RKO (cell line): Measurements from ENCODE around the gene HCK.
"Not testable (repeated sequence)": the region's sequence is repeated elsewhere in the genome, so short reads cannot be mapped to it uniquely, and the experiment has no call there.

ENCODE experiments used
- DNase-seq: peaks from one replicate; pipeline ENCODE4 v3.0.0-alpha.2; 2016; ENCODE audit warnings: low spot score

Gene HCK

DNA sequence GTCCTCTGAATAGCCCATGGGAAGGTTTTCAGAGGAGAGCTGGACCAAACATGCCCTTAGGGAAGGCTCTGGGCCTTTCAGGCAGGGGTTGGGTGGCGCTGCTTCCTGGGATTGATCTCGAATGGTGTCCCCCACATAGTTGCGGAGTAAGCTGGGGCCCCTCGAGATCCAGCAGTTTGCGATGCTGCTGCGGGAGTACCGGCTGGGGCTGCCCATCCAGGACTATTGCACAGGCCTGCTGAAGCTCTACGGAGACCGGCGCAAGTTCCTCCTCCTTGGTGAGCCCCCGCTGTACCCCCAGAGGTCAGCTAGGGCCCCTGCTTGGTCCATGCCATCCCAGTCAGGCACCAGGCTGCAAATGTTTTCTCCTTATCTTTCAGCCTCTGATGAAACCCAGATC lies 22.5 kb upstream of the HCK start:
- no peak for DNase-seq

GRCh38 chr20:32031007-32031958 lies 20.8 kb upstream of the HCK start:
- DNase-seq: peak; percentile 88

- no peak for DNase-seq
Observed at GRCh38 chr20:32033316-32033715, 18.7 kb upstream of the HCK start.

DNA sequence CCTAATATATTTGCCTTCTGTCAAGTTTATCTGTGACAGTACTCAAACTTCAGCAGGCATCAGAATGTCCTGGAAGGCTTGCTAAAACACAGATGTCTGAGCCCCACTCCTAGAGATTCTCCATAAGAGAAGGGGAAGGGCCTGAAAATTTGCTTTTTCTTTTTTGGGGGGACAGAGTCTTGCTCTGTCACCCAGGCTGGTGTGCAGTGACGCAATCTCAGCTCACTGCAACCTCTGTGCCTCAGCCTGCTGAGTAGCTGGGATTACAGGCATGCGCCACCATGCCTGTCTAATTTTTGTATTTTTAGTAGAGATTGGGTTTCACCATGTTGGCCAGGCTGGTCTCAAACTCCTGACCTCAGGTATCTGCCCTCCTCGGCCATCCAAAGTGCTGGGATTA lies 18.3 kb upstream of the HCK start:
- DNase-seq: not testable (repeated sequence)

DNA sequence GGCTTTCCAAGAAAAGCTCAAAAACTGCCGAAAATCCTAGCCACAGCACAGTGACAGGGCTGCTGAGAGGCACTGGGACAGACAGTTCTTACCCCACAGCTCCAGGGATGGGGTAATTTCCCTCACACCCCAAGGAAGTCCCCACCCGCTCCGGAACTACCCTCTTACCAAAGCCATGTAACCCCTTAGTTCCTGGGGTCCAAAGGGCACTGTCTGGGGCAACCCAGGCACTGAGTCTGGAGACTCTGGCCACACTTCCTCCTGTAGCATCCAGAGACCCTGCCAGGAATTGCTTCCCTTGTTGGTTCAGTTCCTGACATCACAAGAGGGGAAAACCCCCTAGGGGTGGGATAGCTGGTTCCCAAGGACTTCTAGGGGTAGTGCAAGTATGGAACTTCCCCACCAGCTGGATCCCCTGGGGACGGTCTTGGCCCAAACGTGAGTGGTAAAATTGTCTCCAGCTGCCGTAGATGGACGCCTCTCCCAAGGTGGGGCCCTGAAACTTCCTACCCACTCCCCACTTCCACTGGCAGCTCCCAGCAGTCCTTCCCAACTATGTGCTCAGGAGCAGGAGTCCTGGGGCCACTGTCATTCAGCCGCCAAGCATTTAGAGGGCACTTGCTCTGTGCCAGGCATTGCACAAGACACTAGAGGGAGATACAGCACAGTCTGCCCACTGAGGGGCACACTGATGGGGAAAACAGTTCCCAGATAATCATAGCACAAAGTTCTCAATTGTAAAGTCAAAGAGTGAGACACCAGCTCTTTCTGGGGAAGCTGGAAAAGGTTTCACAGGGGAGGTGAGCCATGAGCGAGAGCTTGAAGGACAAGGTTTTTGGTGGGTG lies 17.2 kb upstream of the HCK start:
- no peak for DNase-seq

GRCh38 chr20:32035426-32035779 lies 16.6 kb upstream of the HCK start:
- DNase-seq: no peak

DNA sequence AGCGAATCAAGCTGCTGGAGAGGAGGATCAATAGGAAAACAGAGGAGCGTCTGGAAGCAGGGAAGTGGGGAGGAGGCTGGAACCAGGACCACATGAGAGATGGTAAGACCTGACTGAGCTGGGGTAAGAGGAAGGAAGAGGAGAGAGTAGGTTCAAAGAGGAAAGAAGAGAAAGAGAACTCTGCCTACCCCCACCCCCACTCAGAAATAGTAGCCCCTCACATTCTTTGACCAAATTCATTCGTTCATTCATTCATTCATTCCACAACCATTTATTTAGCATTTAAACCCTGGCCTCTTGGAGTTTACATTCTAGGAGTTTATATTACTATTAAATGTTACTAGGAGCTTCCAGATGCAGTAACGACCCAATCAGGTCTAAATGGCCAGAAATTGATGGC lies 15.8 kb upstream of the HCK start:
- no peak for DNase-seq

- DNase-seq: no peak
Observed at GRCh38 chr20:32036716-32037485, 15.1 kb upstream of the HCK start.

- DNase-seq: no peak
Observed at GRCh38 chr20:32037929-32038328, 14.1 kb upstream of the HCK start.

DNA sequence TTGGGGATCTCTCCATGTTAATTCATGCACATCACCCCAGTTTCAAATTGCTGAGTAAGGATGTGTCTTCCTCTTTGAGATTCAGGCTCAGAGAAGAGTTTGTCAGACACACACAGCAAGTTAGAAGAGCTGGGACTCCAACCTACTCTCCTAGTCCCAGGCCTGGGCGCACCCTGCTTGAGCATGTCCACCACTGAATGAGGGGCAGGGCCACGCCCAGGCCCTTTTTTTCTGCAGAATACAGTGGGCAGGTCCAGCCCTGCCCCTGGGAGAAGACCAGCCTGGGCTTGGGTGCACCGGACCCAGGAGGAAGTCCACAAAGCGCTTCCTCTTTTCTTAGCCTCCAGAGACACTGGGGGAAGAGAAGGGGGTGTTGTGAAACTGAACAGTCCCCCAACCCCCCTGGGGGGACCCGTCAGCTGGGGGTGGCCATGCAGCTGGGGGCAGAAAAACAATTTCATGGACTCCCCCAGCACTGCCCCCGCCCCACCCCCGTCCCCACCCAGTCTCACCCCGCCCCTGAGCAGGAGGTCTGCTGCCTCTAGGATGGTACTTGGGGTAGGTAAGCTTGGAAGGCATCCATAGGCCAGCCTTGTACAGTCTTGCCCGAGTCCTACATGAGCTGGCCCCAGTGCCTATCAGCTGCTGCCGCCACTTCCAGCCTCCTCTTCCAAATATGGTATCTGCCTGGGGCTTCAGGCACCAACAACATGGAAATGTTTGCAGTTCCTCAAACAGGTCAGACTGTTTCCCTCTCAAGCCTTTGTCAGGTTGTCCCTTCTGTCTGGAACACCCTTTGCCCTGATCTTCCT lies 11.7 kb upstream of the HCK start:
- DNase-seq: no peak

DNA sequence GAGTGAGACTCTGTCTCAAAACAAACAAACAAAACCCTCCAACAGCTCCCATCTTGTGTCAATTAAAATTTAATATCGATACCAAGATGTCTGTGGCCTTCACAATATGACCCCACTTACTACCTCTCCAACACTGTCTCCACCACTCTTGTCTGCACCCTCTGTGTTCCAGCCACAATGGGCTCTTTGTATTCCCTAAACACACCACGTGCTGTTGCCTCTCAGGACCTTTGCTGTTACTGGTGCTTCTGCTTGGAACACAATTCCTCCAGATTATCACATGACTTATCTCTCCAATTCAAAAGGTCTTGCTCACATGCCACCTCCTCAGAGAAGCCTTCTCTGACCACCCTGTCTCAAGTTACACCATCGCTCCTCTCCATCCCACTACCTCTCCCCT lies 6.0 kb upstream of the HCK start:
- DNase-seq: no peak

GRCh38 chr20:32050324-32050841 lies 1.7 kb upstream of the HCK start:
- DNase-seq: no peak

GRCh38 chr20:32050851-32051556 lies 1.0 kb upstream of the HCK start:
- no peak for DNase-seq

DNA sequence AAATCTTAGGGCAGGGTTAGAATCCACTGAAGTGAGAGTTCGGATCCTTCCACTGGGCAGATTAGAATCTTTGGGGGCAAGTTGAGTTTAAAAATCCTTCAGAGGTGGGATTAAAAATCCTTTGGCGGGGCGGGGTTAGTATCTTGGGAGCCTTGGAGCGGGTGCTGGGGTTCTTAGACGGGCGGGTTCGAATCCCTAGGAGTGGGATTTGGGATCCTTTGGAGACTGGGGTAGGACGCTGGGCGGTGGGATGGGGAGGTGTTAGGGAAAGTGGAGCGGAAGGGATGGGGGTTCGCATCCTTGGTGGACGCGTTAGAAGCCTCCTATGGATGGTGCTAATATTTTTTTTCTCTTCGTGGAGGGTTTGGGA lies 337 bp upstream of the HCK start:
- no peak for DNase-seq

DNA sequence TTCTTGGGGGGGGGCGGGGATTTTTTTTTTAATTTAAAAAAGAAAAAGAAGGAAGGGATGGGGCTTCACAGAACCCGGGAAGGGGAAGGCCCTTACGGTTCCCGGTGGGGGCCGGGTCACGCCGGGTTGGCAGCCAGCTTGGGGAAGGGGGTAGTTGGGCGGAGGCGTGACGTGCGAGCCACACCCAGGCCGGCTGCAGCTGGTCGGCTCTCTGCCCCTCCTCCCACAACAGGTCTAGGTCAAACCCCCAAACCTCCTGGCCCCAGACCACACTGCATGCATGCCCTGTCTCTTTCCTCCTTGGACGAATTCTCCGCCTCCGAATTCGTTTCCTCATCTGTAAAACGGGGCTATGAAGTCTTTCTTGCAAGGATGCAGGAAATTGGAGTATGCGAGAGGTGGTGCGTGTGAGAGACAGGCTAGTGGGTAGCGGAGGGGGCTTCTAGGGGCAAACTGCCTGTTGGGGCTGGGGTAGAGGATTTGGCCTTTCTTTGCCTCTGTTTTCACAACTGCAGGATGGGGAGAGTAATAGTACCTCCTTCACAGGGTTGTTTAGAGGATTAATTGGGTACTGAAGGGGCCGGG lies 828 bp downstream of the HCK start:
- no peak for DNase-seq

DNA sequence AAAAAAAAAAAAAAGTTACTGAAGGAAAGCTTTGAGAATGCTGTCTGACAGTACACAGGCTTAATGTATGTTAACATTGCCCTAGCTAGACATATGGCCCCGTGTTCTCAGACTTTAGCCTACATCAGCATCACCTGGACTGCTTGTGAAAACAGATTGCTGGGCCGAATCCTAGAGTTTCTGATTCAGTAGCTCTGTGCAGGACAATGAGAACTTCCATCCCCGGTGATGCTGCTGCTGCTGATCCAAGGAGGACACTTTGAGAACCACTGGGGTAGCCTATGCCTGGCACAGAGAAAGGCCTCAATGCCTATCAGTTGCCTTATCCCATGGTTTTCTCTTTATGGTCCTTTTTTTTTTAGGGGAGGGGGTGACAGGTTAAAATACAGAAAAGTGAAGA lies 1.6 kb downstream of the HCK start:
- DNase-seq: no peak

DNA sequence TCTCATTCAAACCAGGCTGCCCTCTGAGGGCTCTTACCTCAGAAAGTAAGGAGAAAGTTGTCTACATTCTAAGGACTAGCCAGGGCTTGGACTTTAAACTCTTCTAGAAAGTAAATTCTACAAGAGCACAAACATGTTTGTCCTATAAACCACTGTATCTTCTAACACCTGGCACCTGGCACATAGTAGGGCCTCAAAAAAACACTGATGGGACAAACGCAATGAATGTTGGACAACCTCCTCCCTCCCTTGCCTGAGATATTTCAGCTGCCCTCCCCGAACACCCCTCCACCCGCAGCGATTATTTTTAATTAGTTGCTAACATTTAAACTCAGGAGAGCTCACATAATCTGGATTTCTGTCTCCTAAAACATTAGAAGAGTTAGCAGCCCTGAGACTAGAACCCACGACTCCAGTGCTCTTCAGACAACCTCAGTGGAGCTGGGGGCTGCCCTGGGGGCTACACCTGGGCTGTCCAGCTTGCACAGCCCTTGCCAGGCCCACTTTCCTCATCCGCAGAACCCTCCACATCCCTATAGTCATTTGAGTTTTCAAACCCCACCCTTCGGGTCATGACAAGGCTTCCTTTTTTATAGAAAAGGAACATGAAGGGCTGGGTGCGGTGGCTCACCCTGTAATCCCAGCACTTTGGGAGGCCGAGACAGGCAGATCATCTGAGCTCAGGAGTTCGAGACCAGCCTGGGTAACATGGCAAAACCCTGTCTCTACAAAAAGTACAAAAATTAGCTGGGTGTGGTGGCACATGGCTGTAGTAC lies 4.9 kb downstream of the HCK start:
- no peak for DNase-seq

DNA sequence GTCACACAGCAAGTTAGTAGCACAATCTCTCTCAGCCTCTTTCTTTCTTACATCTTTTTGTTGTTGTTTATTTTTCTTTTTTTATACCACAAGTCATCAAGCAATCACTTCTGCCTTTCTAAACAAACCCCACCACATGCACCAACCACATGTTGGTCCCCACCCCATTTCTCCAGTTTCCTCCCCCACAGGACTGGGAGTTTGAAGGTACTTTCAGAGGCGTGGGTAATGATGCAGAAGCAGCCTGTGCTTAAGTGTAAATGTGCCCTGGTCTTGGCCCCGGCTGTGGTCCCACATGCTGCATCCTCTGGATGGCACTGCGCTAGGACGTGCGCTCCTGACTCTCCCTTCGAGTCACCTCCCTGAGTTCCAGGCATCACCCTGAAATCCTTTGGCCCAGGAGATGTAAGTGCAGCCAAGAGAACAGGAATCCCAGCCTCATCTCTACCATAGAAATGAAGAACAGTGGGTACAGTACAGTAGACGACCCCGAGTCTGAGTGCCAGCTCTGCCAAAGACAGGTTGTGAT lies 5.7 kb downstream of the HCK start:
- DNase-seq: no peak

- no peak for DNase-seq
Observed at GRCh38 chr20:32059189-32059588, 7.1 kb downstream of the HCK start.
